Activated T-cell treated with anti-CD3 and anti-CD28 coated beads, Interleukin-2, amount 50 U/mL, for 1 hour (primary cell): ENCODE data around the gene HEBP2.
"Not testable (repeated sequence)": the region's sequence is repeated elsewhere in the genome, so short reads cannot be mapped to it uniquely, and the experiment has no call there.

Experiments
- DNase-seq: peaks from one replicate; pipeline ENCODE4 v3.0.0-alpha.2; 2020

Gene HEBP2

GRCh38 chr6:138424004-138424904 is 20.2 kb downstream of the HEBP2 start:
- DNase-seq: no peak

GRCh38 chr6:138425256-138425655 is 21.2 kb downstream of the HEBP2 start:
- DNase-seq: not testable (repeated sequence)

GRCh38 chr6:138426500-138427123 is 22.6 kb downstream of the HEBP2 start:
- no peak for DNase-seq

- DNase-seq: no peak
Measured at GRCh38 chr6:138427701-138428100, 23.7 kb downstream of the HEBP2 start.

GRCh38 chr6:138428944-138429598 is 25.0 kb downstream of the HEBP2 start:
- no peak for DNase-seq

GRCh38 chr6:138429761-138430160 is 25.7 kb downstream of the HEBP2 start:
- DNase-seq: no peak

GRCh38 chr6:138430361-138431145 is 26.5 kb downstream of the HEBP2 start:
- DNase-seq: no peak

- no peak for DNase-seq
Measured at GRCh38 chr6:138431256-138432062, 27.4 kb downstream of the HEBP2 start.

- DNase-seq: no peak
Measured at GRCh38 chr6:138432063-138432356, 28.0 kb downstream of the HEBP2 start.

GRCh38 chr6:138434096-138434495 is 30.1 kb downstream of the HEBP2 start:
- no peak for DNase-seq

GRCh38 chr6:138434925-138435324 is 30.9 kb downstream of the HEBP2 start:
- no peak for DNase-seq

GRCh38 chr6:138439546-138439945 is 35.5 kb downstream of the HEBP2 start:
- no peak for DNase-seq

GRCh38 chr6:138440296-138440695 is 36.3 kb downstream of the HEBP2 start:
- DNase-seq: no peak

GRCh38 chr6:138440758-138441357 is 36.8 kb downstream of the HEBP2 start:
- no peak for DNase-seq

GRCh38 chr6:138441965-138442364 is 37.9 kb downstream of the HEBP2 start:
- no peak for DNase-seq

GRCh38 chr6:138442663-138443062 is 38.6 kb downstream of the HEBP2 start:
- DNase-seq: no peak

- no peak for DNase-seq
Measured at GRCh38 chr6:138443979-138444378, 40.0 kb downstream of the HEBP2 start.

- no peak for DNase-seq
Measured at GRCh38 chr6:138446821-138447220, 42.8 kb downstream of the HEBP2 start.

- DNase-seq: no peak
Measured at GRCh38 chr6:138450445-138450844, 46.4 kb downstream of the HEBP2 start.

GRCh38 chr6:138451043-138451442 is 47.0 kb downstream of the HEBP2 start:
- no peak for DNase-seq

- DNase-seq: peak; percentile 39
Measured at GRCh38 chr6:138454981-138455706, 51.1 kb downstream of the HEBP2 start.
